GM06990 (cell line): ENCODE data around the gene TYK2.
A peak's percentile ranks its signal among the peaks of the same experiment; 100 is the strongest.

Experiments
- DNase-seq: peaks from one replicate; pipeline ENCODE4 v3.0.0-alpha.2; 2011; ENCODE audit not compliant: insufficient read length; ENCODE audit errors: extremely low read depth
- H3K27me3 ChIP-seq: replicated peaks from 2 replicates; pipeline ENCODE4 v1.6.0; 2011; ENCODE audit warnings: low read length; ENCODE audit not compliant: control insufficient read depth, insufficient read depth
- H3K36me3 ChIP-seq: 2 replicates; pipeline ENCODE4 v1.5.1; 2011; ENCODE audit warnings: low read length; ENCODE audit not compliant: control insufficient read depth, insufficient read depth
- H3K4me3 ChIP-seq: replicated peaks from 2 replicates; pipeline ENCODE4 v1.5.1; 2011; ENCODE audit warnings: low read depth, mild to moderate bottlenecking, control low read depth, low read length
- TF ChIP-seq, protein P1 (sequence below): IDR thresholded peaks from 2 replicates; pipeline ENCODE4 v1.5.1; 2011; ENCODE audit warnings: low read length, control low read depth, mild to moderate bottlenecking, inconsistent platforms; ENCODE audit not compliant: insufficient read depth, poor library complexity, severe bottlenecking

The TYK2 gene

DNA sequence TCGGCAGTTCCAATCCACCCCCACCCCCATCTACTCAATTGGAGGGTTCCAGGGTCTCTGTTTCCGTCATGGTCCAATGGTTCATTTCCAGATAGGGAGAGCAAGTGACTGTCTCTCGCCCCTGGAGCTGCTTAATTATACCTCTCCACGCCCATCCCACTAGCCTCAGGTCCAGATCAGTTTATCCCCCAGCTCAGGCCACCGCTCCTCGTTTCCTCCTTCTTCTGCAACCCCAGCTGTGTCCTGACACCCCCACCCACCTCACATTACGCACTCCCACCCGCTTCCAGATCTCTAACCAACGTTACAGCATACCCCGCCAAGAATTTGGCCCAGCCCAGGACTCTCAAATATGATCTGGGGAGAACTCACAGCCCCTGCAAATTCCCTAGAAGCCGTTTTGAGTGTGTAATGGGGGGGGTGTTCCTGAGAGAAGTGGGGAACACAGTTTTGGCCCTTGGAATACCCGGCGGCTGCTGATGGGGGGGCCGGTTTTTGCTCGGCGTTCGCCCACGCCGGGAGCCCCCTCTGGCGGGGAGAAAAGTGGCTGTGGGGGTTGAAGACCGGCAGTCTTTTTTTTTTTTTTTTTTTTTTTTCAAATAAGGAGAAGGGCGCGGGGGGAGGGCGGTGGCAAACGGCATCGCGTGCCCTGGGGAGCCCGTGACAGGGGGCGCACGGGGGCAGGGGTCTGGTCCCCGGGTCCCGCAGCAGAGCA is 38.3 kb upstream of the TYK2 start:
- no peak for DNase-seq
- no peaks in the 10 kb centered on the region for H3K36me3 ChIP-seq
- TF ChIP-seq, protein P1, sequence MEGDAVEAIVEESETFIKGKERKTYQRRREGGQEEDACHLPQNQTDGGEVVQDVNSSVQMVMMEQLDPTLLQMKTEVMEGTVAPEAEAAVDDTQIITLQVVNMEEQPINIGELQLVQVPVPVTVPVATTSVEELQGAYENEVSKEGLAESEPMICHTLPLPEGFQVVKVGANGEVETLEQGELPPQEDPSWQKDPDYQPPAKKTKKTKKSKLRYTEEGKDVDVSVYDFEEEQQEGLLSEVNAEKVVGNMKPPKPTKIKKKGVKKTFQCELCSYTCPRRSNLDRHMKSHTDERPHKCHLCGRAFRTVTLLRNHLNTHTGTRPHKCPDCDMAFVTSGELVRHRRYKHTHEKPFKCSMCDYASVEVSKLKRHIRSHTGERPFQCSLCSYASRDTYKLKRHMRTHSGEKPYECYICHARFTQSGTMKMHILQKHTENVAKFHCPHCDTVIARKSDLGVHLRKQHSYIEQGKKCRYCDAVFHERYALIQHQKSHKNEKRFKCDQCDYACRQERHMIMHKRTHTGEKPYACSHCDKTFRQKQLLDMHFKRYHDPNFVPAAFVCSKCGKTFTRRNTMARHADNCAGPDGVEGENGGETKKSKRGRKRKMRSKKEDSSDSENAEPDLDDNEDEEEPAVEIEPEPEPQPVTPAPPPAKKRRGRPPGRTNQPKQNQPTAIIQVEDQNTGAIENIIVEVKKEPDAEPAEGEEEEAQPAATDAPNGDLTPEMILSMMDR = peak; percentile 29
- no peaks in the 10 kb centered on the region for H3K27me3 ChIP-seq
- H3K4me3 ChIP-seq = peak overlapping the region; percentile 52

DNA sequence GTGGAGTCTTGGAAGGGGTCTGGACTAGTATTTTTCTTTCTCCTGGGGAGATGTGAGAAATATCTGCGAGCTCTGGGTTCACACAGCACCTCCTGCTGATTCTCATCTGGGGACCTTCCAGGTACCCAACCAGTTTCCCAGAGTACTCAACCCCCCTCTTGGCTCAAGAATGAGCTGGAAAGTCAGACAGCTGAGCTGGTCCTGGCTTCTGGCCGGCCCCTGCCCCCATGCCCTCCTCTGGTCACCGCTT is 37.8 kb upstream of the TYK2 start:
- Histone ChIP-seq H3K4me3 (no peak overlapping the region), H3K27me3 (no peaks in the 10 kb centered on the region), H3K36me3 (no peaks in the 10 kb centered on the region)
- TF ChIP-seq, protein P1 = no peak
- no peak for DNase-seq

GRCh38 chr19:10417541-10418234 is 37.3 kb upstream of the TYK2 start:
- H3K36me3 ChIP-seq = no peaks in the 10 kb centered on the region
- DNase-seq = no peak
- H3K27me3 ChIP-seq = no peaks in the 10 kb centered on the region
- TF ChIP-seq, protein P1 = no peak
- H3K4me3 ChIP-seq = no peak overlapping the region

DNA sequence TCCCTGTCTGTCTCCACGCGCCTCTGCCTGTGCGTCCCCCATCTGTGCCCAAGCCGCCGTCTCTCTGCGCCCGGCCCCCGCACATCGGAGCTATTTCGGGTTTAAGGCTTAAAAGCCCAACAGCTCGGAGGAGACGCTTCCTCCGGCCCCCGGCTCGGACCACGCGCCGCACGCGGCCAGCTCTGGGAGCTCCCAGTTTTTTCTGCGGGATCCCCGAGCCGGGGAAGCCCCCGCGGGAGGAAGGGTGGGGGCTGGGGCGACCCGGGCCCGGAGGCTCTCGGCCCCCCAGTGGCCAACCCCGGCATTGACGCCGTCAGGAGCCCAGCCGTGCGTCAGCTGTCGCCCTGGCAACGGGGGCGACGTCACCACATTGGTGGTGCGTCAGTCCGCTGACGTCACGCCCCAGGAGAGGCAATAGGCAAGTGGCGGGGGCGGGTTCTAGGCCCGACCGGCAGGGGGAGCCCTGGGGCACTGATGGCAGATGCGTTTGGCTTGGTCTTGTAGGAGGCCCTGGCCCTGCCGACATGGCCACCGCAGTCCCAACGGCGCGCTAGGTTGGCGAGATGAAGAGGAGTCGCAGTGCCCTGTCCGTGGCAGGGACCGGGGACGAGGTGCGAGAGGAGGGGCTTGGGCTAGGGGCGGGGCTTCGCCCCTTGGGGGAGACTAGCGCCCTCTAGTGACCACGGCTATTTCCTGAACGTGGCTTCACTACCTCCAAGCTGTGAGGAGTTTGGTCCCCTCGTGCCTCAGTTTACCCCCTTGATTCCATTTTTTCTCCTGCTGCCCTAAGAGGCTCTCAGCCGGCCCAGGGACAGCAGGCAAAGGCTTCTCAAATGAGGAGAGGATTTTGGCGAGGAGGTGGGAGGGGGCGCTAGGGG is 36.2 kb upstream of the TYK2 start:
- TF ChIP-seq, protein P1 = peak; percentile 73
- H3K27me3 ChIP-seq = no peaks in the 10 kb centered on the region
- DNase-seq = peak; percentile 93
- peak overlapping the region; percentile 66 for H3K4me3 ChIP-seq
- H3K36me3 ChIP-seq = no peaks in the 10 kb centered on the region

DNA sequence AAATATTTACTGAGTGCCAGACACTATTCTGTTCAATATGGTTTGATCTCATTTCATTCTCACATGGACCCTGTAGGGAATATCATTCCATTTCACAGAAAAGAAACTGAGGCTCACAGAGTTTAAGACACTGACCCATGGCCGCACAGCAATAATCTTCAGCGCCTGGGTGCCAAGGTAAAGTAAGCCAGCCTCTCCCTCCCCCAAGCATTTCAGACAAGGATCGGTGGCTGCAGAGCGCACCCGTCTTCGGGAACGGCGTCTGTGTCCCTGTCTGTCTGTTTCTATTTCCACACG is 35.7 kb upstream of the TYK2 start:
- no peak for DNase-seq
- peak overlapping the region; percentile 66 for H3K4me3 ChIP-seq
- H3K36me3 ChIP-seq = no peaks in the 10 kb centered on the region
- H3K27me3 ChIP-seq = no peaks in the 10 kb centered on the region
- TF ChIP-seq, protein P1 = no peak
